HEK293 (cell line): ENCODE results near the gene FCHO2.

Source experiments
- CTCF ChIA-PET: fragments of 350-600 bp; formaldehyde crosslinking; extraction: SDS; loops from one replicate; lab custom pipeline; 2021; ENCODE audit warnings: antibody characterized with exemption; lab: Yijun Ruan, JAX
- POLR2A ChIA-PET: fragments of 300-600 bp; formaldehyde crosslinking; extraction: SDS; loops from one replicate; lab custom pipeline; 2020; ENCODE audit warnings: antibody characterized with exemption, inconsistent platforms; lab: Yijun Ruan, JAX
- H3K27ac ChIP-seq: fragments of 200-500 bp; sonication (Bioruptor generic); 2 replicates; pipeline ENCODE4 v1.5.1; 2014; ENCODE audit warnings: low read depth, low read length, control low read depth, inconsistent platforms; ENCODE audit errors: extremely low read depth
- H3K36me3 ChIP-seq, 2 experiments: fragments of 200-500 bp in 1 of 2; sonication (Bioruptor generic) in 1 of 2; 1 replicate in 1 of 2; 2 replicates in 1 of 2; pipeline ENCODE4 v1.5.1; 2014 to 2017; ENCODE audit warnings: inconsistent platforms in 2 of 2, low read length in 2 of 2; ENCODE audit not compliant: control insufficient read depth in 2 of 2, insufficient read depth in 1 of 2
- H3K4me1 ChIP-seq: fragments of 200-500 bp; sonication (Bioruptor generic); 2 replicates; pipeline ENCODE4 v1.5.1; 2014; ENCODE audit warnings: mild to moderate bottlenecking, low read length, inconsistent platforms; ENCODE audit not compliant: control insufficient read depth, insufficient read depth
- H3K4me3 ChIP-seq: 2 replicates; pipeline ENCODE4 v1.5.1; 2011; ENCODE audit warnings: low read depth, mild to moderate bottlenecking, control low read depth, low read length, moderate library complexity
- H3K9me3 ChIP-seq: fragments of 200-500 bp; sonication (Bioruptor generic); 2 replicates; pipeline ENCODE4 v1.5.1; 2014; ENCODE audit warnings: low read depth, low read length, inconsistent platforms; ENCODE audit not compliant: control insufficient read depth, insufficient read depth
- KLF1 ChIP-seq: fragments of 450-650 bp; formaldehyde crosslinking; IDR thresholded peaks from 2 replicates; pipeline ENCODE4 v1.5.1; 2016; ENCODE audit warnings: missing biosample characterization, missing genetic modification characterization
- KLF8 ChIP-seq: fragments of 450-650 bp; formaldehyde crosslinking; IDR thresholded peaks from 2 replicates; pipeline ENCODE4 v1.5.1; 2016; ENCODE audit warnings: missing biosample characterization, missing genetic modification characterization
- MEIS1 ChIP-seq: sonication (generic); formaldehyde crosslinking; IDR thresholded peaks from 2 replicates; pipeline ENCODE4 v1.8.1; 2022; ENCODE audit warnings: missing genetic modification reagents, mild to moderate bottlenecking, borderline replicate concordance
- OSR2 ChIP-seq: fragments of 450-650 bp; formaldehyde crosslinking; IDR thresholded peaks from 2 replicates; pipeline ENCODE4 v1.5.1; 2016; ENCODE audit warnings: missing biosample characterization, missing genetic modification characterization
- PRDM1 ChIP-seq: fragments of 450-650 bp; formaldehyde crosslinking; IDR thresholded peaks from 2 replicates; pipeline ENCODE4; 2016; ENCODE audit warnings: missing biosample characterization, missing genetic modification characterization
- PRDM10 ChIP-seq: fragments of 450-650 bp; formaldehyde crosslinking; IDR thresholded peaks from 2 replicates; pipeline ENCODE4 v1.5.1; 2016; ENCODE audit warnings: missing biosample characterization, missing genetic modification characterization
- PRDM2 ChIP-seq: fragments of 450-650 bp; formaldehyde crosslinking; IDR thresholded peaks from 2 replicates; pipeline ENCODE4 v1.5.1; 2016; ENCODE audit warnings: missing biosample characterization, missing genetic modification characterization, borderline replicate concordance
- TRIM28 ChIP-seq: IDR thresholded peaks from 2 replicates; pipeline ENCODE4 v1.6.1; 2011; ENCODE audit warnings: low read length, control low read depth, borderline replicate concordance
- WT1 ChIP-seq: fragments of 450-650 bp; formaldehyde crosslinking; IDR thresholded peaks from 2 replicates; pipeline ENCODE4 v1.5.1; 2016; ENCODE audit warnings: missing biosample characterization, missing genetic modification characterization
- ZBTB17 ChIP-seq: fragments of 450-650 bp; formaldehyde crosslinking; IDR thresholded peaks from 2 replicates; pipeline ENCODE4 v1.5.1; 2016; ENCODE audit warnings: missing biosample characterization, missing genetic modification characterization
- ZBTB21 ChIP-seq: fragments of 450-650 bp; formaldehyde crosslinking; IDR thresholded peaks from 2 replicates; pipeline ENCODE4 v1.5.1; 2017; ENCODE audit warnings: missing biosample characterization, missing genetic modification characterization
- ZFP41 ChIP-seq: fragments of 450-650 bp; formaldehyde crosslinking; IDR thresholded peaks from 2 replicates; pipeline ENCODE4 v1.5.1; 2016; ENCODE audit warnings: missing biosample characterization, missing genetic modification characterization, borderline replicate concordance
- ZIC2 ChIP-seq: fragments of 450-650 bp; formaldehyde crosslinking; IDR thresholded peaks from 2 replicates; pipeline ENCODE4 v1.5.1; 2016; ENCODE audit warnings: missing biosample characterization, missing genetic modification characterization
- ZNF140 ChIP-seq: fragments of 450-650 bp; formaldehyde crosslinking; IDR thresholded peaks from 2 replicates; pipeline ENCODE4 v1.5.1; 2016; ENCODE audit warnings: missing biosample characterization, missing genetic modification characterization
- ZNF23 ChIP-seq: fragments of 450-650 bp; formaldehyde crosslinking; IDR thresholded peaks from 2 replicates; pipeline ENCODE4 v1.5.1; 2016; ENCODE audit warnings: missing biosample characterization, missing genetic modification characterization, borderline replicate concordance
- ZNF335 ChIP-seq: fragments of 450-650 bp; formaldehyde crosslinking; conservative IDR thresholded peaks from 2 replicates; pipeline ENCODE4 v1.5.1; 2016; ENCODE audit warnings: missing biosample characterization, missing genetic modification characterization
- ZNF366 ChIP-seq: fragments of 450-650 bp; formaldehyde crosslinking; conservative IDR thresholded peaks from 2 replicates; pipeline ENCODE4 v1.5.1; 2016; ENCODE audit warnings: missing biosample characterization, missing genetic modification characterization
- ZNF391 ChIP-seq: fragments of 450-650 bp; formaldehyde crosslinking; IDR thresholded peaks from 2 replicates; pipeline ENCODE4 v1.5.1; 2016; ENCODE audit warnings: low read depth, missing biosample characterization, missing genetic modification characterization, borderline replicate concordance
- ZNF433 ChIP-seq: fragments of 450-650 bp; formaldehyde crosslinking; IDR thresholded peaks from 2 replicates; pipeline ENCODE4 v1.5.1; 2016; ENCODE audit warnings: missing biosample characterization, missing genetic modification characterization, low read depth
- ZNF501 ChIP-seq: fragments of 450-650 bp; formaldehyde crosslinking; IDR thresholded peaks from 2 replicates; pipeline ENCODE4 v1.5.1; 2016; ENCODE audit warnings: missing biosample characterization, missing genetic modification characterization
- ZNF514 ChIP-seq: fragments of 450-650 bp; formaldehyde crosslinking; IDR thresholded peaks from 2 replicates; pipeline ENCODE4 v1.5.1; 2016; ENCODE audit warnings: missing biosample characterization, missing genetic modification characterization
- ZNF558 ChIP-seq: fragments of 450-650 bp; formaldehyde crosslinking; IDR thresholded peaks from 2 replicates; pipeline ENCODE4 v1.5.1; 2016; ENCODE audit warnings: missing biosample characterization, missing genetic modification characterization
- ZNF561 ChIP-seq: fragments of 450-650 bp; IDR thresholded peaks from 2 replicates; pipeline ENCODE4 v1.5.1; 2018; ENCODE audit warnings: missing biosample characterization, missing genetic modification characterization, borderline replicate concordance
- ZNF610 ChIP-seq: fragments of 450-650 bp; formaldehyde crosslinking; IDR thresholded peaks from 2 replicates; pipeline ENCODE4 v1.5.1; 2016; ENCODE audit warnings: missing biosample characterization, missing genetic modification characterization, borderline replicate concordance
- ZNF660 ChIP-seq: fragments of 450-650 bp; IDR thresholded peaks from 2 replicates; pipeline ENCODE4 v1.5.1; 2018; ENCODE audit warnings: missing biosample characterization, mild to moderate bottlenecking, missing genetic modification characterization
- ZNF704 ChIP-seq: fragments of 450-650 bp; formaldehyde crosslinking; IDR thresholded peaks from 2 replicates; pipeline ENCODE4 v1.5.1; 2016; ENCODE audit warnings: missing biosample characterization, missing genetic modification characterization
- ZNF843 ChIP-seq: fragments of 450-650 bp; formaldehyde crosslinking; IDR thresholded peaks from 2 replicates; pipeline ENCODE4 v1.5.1; 2016; ENCODE audit warnings: missing biosample characterization, missing genetic modification characterization
- ZXDB ChIP-seq: fragments of 450-650 bp; formaldehyde crosslinking; IDR thresholded peaks from 2 replicates; pipeline ENCODE4 v1.5.1; 2016; ENCODE audit warnings: missing biosample characterization, missing genetic modification characterization

The FCHO2 gene

GRCh38 chr5:73031839-73032238 lies 76.0 kb downstream of the FCHO2 start:
- H3K4me3 ChIP-seq, result no peak overlapping the region
- ChIA-PET POLR2A (no interaction called here), CTCF (no interaction called here)
- no peak overlapping the region for H3K27ac ChIP-seq
- H3K4me1 ChIP-seq, result peaks cover 14% of the 10 kb centered on the region
- H3K9me3 ChIP-seq, result no peaks in the 10 kb centered on the region
- H3K36me3 ChIP-seq, result peaks cover 0 to 25% of the 10 kb centered on the region in 2 experiments; a peak in 2 of 3 replicates
- TF ChIP-seq KLF1 (tag by site-specific recombination) (no peak), ZNF501 (tag by site-specific recombination) (0 out of 2 replicates have a peak, but pooled peaks have one; percentile 63), ZNF660 (tag by site-specific recombination) (peak; percentile 99), ZNF514 (tag by site-specific recombination) (no peak), ZNF610 (peak; percentile 49; the same call in 1 of the 2 replicates), ZIC2 (peak; percentile 91), ZNF140 (no peak), ZFP41 (no peak), ZNF561 (tag by site-specific recombination) (peak; percentile 91), OSR2 (tag by site-specific recombination) (peak; percentile 70), ZNF433 (tag by site-specific recombination) (no peak), MEIS1 (CRISPR knock-in tag) (no peak), PRDM2 (tag by site-specific recombination) (no peak), ZNF23 (tag by site-specific recombination) (no peak), ZBTB17 (tag by site-specific recombination) (peak; percentile 28; the same call in 1 of the 2 replicates), TRIM28 (no peak), ZNF391 (tag by site-specific recombination) (peak; percentile 75; the same call in 1 of the 2 replicates), ZNF366 (tag by site-specific recombination) (peak; percentile 61), WT1 (tag by site-specific recombination) (peak; percentile 44; the same call in 1 of the 2 replicates), ZXDB (tag by site-specific recombination) (peak; percentile 33; the same call in 1 of the 2 replicates), ZNF704 (tag by site-specific recombination) (no peak), ZNF335 (tag by site-specific recombination) (no peak), KLF8 (tag by site-specific recombination) (0 out of 2 replicates have a peak, but pooled peaks have one; percentile 38), ZBTB21 (tag by site-specific recombination) (no peak), ZNF843 (tag by site-specific recombination) (peak; percentile 91), PRDM10 (tag by site-specific recombination) (peak; percentile 50), PRDM1 (tag by site-specific recombination) (peak; percentile 53; the same call in 1 of the 2 replicates), ZNF558 (tag by site-specific recombination) (0 out of 2 replicates have a peak, but pooled peaks have one; percentile 19)
